DMS 273 (cell line): ENCODE data around the gene GPI.
"Not testable (repeated sequence)": the region's sequence is repeated elsewhere in the genome, so short reads cannot be mapped to it uniquely, and the experiment has no call there.

Experiments used
- DNase-seq: peaks from one replicate; lab custom pipeline; 2025; ENCODE audit not compliant: unreplicated experiment; lab: John Stamatoyannopoulos, UW

GPI gene

DNA sequence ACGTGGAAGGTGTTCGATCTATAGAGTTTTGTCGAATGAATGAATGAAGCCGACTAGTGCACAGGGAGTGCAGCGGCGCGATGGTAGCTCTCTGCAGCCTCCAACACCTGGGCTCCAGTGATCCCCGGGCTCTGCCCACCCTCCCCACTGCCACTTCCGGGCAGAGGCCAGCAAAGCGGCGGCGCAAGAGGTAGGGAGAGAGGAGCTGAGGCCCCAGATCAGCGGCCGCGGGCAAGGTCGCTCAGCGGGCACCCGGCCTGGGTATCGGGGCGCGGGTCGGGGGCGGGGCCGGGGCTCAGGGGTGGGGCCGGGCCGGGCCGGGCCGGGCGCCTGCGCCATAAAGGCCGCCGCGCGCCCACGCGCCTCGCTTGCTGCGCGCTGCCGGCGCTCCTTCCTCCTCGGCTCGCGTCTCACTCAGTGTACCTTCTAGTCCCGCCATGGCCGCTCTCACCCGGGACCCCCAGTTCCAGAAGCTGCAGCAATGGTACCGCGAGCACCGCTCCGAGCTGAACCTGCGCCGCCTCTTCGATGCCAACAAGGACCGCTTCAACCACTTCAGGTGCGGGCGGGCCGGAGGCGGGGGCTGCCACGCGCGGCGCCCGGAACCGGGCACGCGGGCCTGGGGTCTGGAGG, at the start of gene GPI:
TSS of gene GPI (plus strand) at position 367 of the 633 bp plus-strand sequence. CDS start at position 438, 71 bp downstream.
- DNase-seq, result peak; percentile 82

DNA sequence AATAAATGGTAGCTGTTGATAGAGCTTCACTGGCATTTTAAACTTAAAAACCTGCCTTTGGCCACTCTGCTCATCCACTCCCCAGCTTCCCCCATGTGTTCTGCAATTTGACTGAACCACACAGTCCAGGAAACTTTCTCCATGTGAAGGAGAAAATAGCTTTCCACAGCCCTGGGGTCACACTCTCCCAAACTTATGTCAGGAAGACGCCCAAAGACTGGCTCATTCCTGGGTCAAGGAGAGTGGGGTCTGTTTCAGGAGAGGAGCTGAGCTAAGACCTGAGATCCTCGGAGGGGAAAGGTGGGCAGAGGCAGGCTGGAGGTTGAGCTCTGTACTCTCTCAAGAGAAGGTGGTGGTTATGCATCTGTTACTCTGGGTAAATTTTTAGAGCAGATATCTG, 48.7 kb upstream of the GPI start:
- no peak for DNase-seq

DNA sequence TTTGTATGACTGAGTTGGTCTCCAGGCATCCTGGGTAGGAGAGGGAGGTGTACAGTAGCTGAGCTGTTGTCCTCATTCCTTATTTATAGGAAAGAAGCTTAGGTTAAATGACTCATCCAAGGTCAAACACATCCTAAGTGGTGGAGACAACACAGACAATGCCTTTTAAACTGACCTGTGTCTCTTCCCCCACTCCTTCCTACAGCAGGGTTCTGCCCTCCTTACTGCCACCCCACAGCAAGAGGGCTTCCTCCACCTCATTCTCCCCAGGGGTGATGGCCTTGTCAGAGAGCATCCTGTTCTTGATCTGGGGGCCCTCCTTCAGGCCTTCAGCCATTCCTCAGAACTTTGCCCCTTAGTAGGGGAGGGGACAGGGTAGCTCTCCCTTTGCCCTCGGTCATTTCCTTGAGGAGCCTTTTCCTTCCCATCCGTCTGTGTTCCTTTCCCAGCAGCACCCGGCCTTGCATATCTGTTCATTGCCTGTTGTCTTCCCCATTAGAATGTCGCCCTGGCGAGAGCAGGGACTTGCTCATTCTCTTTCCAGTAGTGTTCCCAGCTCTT, 48.2 kb upstream of the GPI start:
- DNase-seq, result no peak

- no peak for DNase-seq
These were observed 47.6 kb upstream of the GPI start for GRCh38 chr19:34317311-34317927.

- no peak for DNase-seq
These were observed 45.8 kb upstream of the GPI start for GRCh38 chr19:34319230-34319585.

GRCh38 chr19:34319785-34320184, 45.2 kb upstream of the GPI start:
- DNase-seq, result no peak

DNA sequence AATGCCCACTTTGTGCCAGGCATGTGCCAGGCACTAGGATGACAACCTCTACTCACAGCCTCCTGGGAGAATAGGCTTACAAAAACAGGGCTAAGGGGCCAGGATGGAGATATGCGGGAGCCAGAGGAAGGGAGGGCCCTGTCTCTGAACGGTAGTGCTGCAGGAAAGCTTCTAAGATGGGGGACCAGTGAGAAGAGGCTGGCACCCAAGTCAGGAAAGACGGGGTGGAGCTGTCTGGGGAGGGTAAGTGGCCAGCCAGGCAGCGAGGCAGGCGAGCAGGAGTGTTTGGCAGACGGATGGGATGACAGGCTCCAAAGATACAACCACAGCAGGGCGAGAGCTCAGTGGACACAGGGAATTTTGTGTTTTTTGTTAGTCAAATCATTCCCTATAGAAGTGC, 44.7 kb upstream of the GPI start:
- no peak for DNase-seq

GRCh38 chr19:34321735-34322134, 43.3 kb upstream of the GPI start:
- no peak for DNase-seq

DNA sequence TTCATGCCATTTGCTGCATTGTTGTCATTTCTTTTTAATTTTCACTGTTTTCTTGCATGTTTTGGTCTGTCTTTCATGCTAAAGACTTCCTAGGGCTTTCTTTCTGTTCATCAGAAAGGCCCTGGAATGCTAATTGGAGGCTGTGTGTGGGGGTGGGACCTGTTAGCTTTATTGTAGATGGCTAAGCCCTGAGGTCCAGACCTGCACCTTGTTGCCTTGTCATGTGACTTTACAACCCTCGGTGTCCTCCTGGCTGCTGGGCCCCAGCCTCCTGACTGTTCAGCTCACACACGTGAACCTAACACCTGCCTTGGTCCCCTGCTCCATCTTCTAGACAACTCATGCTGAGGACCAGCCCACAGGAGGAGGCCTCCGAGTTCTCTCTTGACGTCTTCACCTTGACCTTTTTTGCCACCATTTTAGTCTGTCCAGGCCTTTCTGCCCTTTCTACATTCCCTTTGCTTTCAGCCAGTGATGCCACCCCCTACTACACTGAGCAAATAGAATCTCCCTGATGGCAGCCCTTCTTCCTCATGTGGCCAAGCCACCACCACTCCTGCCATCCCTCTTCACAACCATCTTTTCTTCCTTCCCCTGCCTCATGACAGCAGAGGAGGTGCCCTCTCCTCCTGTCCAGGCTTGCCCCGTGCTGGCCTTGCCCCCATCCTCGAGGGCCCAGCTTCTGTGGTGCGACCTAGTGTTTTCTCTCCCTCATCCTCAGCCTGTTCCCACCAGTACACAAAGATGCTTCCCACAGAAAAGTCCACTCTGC, 41.4 kb upstream of the GPI start:
- DNase-seq, result no peak

GRCh38 chr19:34324320-34324719, 40.7 kb upstream of the GPI start:
- no peak for DNase-seq

- no peak for DNase-seq
These were observed 39.8 kb upstream of the GPI start for GRCh38 chr19:34325181-34325580.

GRCh38 chr19:34325981-34326787, 38.8 kb upstream of the GPI start:
- DNase-seq, result no peak

- no peak for DNase-seq
These were observed 37.1 kb upstream of the GPI start for GRCh38 chr19:34327851-34328250.

DNA sequence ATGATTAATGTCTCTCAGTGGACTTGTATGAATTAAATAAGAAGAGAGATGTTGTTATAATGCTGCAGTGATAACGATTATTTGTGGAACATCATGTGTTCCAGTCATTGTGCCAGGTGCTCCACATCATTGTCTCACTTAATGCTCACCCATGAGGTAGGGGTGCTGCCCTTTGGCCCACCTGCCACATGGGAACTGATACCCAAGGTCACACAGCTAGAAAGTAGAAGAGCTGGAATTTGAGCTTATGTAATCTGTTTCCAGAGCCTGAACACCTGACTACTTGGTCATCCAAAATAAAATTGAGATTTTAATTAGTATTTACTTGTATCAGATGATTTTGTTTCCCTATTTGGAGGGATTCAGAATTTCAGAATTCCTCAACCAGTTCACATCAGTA, 36.0 kb upstream of the GPI start:
- no peak for DNase-seq

- no peak for DNase-seq
These were observed 34.9 kb upstream of the GPI start for GRCh38 chr19:34330116-34330515.

DNA sequence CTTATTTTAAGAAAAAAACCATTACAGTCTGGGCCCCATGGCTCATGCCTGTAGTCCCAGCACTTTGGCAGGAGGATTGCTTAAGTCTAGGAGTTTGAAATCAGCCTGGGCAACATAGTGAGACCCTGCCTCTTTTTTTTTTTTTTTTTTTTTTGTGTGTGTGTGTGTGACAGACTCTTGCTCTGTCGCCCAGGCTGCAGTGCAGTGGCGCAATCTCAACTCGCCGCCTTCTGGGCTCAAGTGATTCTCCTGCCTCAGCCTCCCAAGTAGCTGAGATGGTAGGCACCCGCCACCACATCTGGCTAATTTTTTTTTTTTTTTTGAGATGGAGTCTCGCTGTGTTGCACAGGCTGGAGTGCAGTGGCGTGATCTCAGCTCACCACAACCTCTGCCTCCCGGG, 34.4 kb upstream of the GPI start:
- not testable (repeated sequence) for DNase-seq

- DNase-seq, result not testable (repeated sequence)
These were observed 33.4 kb upstream of the GPI start for GRCh38 chr19:34331596-34331995.

- DNase-seq, result no peak
These were observed 32.8 kb upstream of the GPI start for GRCh38 chr19:34332027-34332760.

DNA sequence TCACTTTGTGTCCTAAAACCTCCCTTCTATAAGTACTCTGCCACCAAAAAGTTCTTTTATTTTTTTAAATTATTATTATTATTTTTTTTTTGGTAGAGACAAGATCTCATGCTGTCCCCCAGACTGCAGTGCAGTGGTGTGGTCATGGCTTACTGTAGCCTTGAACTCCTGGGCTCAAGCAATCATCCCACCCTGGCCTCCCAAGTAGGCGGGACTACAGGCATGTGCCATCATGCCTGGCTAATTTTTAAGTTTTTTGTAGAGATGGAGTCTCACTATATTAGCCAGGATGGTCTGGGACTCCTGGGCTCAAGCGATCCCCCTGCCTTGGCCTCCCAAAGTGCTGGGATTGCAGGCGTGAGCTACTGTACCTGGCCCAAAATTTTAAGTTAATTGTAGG, 29.1 kb upstream of the GPI start:
- no peak for DNase-seq

GRCh38 chr19:34336781-34337271, 28.2 kb upstream of the GPI start:
- peak; percentile 66 for DNase-seq
